Measurements from ENCODE around the gene BANK1.

DNA sequence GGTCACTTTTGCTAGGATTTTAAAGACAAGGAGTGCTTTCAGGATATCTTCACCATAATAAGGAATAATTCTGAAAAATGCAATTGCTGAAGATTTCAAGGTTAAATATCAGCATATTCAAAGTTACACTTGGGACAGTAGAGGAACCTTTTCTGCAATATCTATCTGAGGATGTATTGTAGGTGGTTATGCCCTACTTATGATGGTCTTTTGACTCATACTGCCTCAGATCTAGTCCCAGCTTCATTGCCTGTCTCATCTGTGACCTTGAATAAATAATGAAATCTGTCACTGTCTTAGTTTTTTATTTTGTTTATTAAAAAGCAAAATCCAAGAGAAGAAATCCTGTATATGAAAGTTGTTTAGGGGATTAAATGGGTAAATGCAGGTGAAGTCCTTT lies 2.9 kb downstream of the BANK1 start:
- TF ChIP-seq, protein P1, sequence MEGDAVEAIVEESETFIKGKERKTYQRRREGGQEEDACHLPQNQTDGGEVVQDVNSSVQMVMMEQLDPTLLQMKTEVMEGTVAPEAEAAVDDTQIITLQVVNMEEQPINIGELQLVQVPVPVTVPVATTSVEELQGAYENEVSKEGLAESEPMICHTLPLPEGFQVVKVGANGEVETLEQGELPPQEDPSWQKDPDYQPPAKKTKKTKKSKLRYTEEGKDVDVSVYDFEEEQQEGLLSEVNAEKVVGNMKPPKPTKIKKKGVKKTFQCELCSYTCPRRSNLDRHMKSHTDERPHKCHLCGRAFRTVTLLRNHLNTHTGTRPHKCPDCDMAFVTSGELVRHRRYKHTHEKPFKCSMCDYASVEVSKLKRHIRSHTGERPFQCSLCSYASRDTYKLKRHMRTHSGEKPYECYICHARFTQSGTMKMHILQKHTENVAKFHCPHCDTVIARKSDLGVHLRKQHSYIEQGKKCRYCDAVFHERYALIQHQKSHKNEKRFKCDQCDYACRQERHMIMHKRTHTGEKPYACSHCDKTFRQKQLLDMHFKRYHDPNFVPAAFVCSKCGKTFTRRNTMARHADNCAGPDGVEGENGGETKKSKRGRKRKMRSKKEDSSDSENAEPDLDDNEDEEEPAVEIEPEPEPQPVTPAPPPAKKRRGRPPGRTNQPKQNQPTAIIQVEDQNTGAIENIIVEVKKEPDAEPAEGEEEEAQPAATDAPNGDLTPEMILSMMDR (IDR thresholded peaks at IDR 0.05): no peak
- TF ChIP-seq POLR2AphosphoS5 (IDR thresholded peaks at IDR 0.05) (no peak), POLR2A (IDR thresholded peaks at IDR 0.05) (no peak)

Measured in transverse colon (tissue), 4 donors.